K562 (cell line): ENCODE measurements around the gene VWA3A.

Experiments used
- MAZ ChIP-seq, 2 experiments: fragments of 450-650 bp in 1 of 2; sonication (generic) in 1 of 2; formaldehyde crosslinking; IDR thresholded peaks in 1 of 2; conservative IDR thresholded peaks in 1 of 2; 2 replicates each; pipeline versions ENCODE4 v1.4.0 to v1.5.0; 2020; ENCODE audit warnings: mild to moderate bottlenecking in 1 of 2, missing genetic modification reagents in 1 of 2
- TF ChIP-seq, protein P1 (sequence below), 3 experiments: IDR thresholded peaks in 2 of 3; conservative IDR thresholded peaks in 1 of 3; 2 replicates each; pipeline ENCODE4 v1.5.1; 2011 to 2012; ENCODE audit warnings: low read length in 3 of 3, mild to moderate bottlenecking in 3 of 3, control low read depth in 2 of 3, improper control_type of control experiment in 1 of 3, inconsistent platforms in 1 of 3, low read depth in 1 of 3, mixed read lengths in 1 of 3, moderate library complexity in 1 of 3; ENCODE audit not compliant: insufficient read depth in 2 of 3

GRCh38 chr16:22139008-22139407 is 46.7 kb downstream of the VWA3A start:
- TF ChIP-seq, protein P1, sequence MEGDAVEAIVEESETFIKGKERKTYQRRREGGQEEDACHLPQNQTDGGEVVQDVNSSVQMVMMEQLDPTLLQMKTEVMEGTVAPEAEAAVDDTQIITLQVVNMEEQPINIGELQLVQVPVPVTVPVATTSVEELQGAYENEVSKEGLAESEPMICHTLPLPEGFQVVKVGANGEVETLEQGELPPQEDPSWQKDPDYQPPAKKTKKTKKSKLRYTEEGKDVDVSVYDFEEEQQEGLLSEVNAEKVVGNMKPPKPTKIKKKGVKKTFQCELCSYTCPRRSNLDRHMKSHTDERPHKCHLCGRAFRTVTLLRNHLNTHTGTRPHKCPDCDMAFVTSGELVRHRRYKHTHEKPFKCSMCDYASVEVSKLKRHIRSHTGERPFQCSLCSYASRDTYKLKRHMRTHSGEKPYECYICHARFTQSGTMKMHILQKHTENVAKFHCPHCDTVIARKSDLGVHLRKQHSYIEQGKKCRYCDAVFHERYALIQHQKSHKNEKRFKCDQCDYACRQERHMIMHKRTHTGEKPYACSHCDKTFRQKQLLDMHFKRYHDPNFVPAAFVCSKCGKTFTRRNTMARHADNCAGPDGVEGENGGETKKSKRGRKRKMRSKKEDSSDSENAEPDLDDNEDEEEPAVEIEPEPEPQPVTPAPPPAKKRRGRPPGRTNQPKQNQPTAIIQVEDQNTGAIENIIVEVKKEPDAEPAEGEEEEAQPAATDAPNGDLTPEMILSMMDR (IDR thresholded peaks at IDR 0.05 in 2 of 3, conservative IDR thresholded peaks at IDR 0.05 in 1 of 3; ENCODE audit: insufficient read depth in 2 of 3, low read depth in 1 of 3, low read length in 3 of 3), result no peak
- TF ChIP-seq MAZ (CRISPR knock-in tag; conservative IDR thresholded peaks at IDR 0.05 in 1 of 2, IDR thresholded peaks at IDR 0.05 in 1 of 2), result no peak
